MM.1S (cell line): ENCODE data around the gene SH3BP5L.

Experiments
- DNase-seq: peaks from one replicate; pipeline ENCODE4 v3.0.0-alpha.2; 2015
- H2AFZ ChIP-seq: fragments of 300-600 bp; sonication (generic); 2 replicates; pipeline ENCODE4 v1.6.0; 2016; ENCODE audit warnings: antibody characterized with exemption, low read length
- H3F3A ChIP-seq: fragments of 300-600 bp; sonication (generic); 2 replicates; pipeline ENCODE4 v1.6.1; 2016; ENCODE audit warnings: mild to moderate bottlenecking, antibody characterized with exemption, low read length, moderate library complexity, mixed read lengths; ENCODE audit not compliant: insufficient read depth
- H3K27ac ChIP-seq: fragments of 300-600 bp; sonication (generic); 2 replicates; pipeline ENCODE4 v1.5.1; 2016; ENCODE audit warnings: mild to moderate bottlenecking, low read length
- H3K27me3 ChIP-seq: fragments of 300-600 bp; sonication (generic); replicated peaks from 2 replicates; pipeline ENCODE4 v1.6.0; 2016; ENCODE audit warnings: low read length; ENCODE audit not compliant: insufficient read depth
- H3K36me3 ChIP-seq: fragments of 300-600 bp; sonication (generic); replicated peaks from 2 replicates; pipeline ENCODE4 v1.6.1; 2016; ENCODE audit warnings: mild to moderate bottlenecking, low read length, mixed read lengths; ENCODE audit not compliant: insufficient read depth
- H3K4me1 ChIP-seq: fragments of 300-600 bp; sonication (generic); 2 replicates; pipeline ENCODE4 v1.6.1; 2016; ENCODE audit warnings: low read length, mixed read lengths
- H3K4me2 ChIP-seq: fragments of 300-600 bp; sonication (generic); 2 replicates; pipeline ENCODE4 v1.6.0; 2016; ENCODE audit warnings: low read depth, low read length
- H3K4me3 ChIP-seq: fragments of 300-600 bp; sonication (generic); 2 replicates; pipeline ENCODE4 v1.5.1; 2016; ENCODE audit warnings: low read length, mixed read lengths
- H3K79me2 ChIP-seq: fragments of 300-600 bp; sonication (generic); 2 replicates; pipeline ENCODE4 v1.6.1; 2016; ENCODE audit warnings: mixed run types, low read length, mixed read lengths
- H3K9ac ChIP-seq: fragments of 300-600 bp; sonication (generic); 2 replicates; pipeline ENCODE4 v1.6.1; 2016; ENCODE audit warnings: low read length, mixed read lengths
- H3K9me2 ChIP-seq: fragments of 300-600 bp; sonication (generic); replicated peaks from 2 replicates; pipeline ENCODE4 v1.6.1; 2016; ENCODE audit warnings: mild to moderate bottlenecking, low read length, mixed read lengths; ENCODE audit not compliant: insufficient read depth
- H3K9me3 ChIP-seq: fragments of 300-600 bp; sonication (generic); replicated peaks from 2 replicates; pipeline ENCODE4 v1.6.1; 2016; ENCODE audit warnings: mild to moderate bottlenecking, low read length, mixed read lengths; ENCODE audit not compliant: insufficient read depth
- H4K20me1 ChIP-seq: fragments of 300-600 bp; sonication (generic); 2 replicates; pipeline ENCODE4 v1.6.1; 2016; ENCODE audit warnings: mild to moderate bottlenecking, low read length, moderate library complexity, mixed read lengths; ENCODE audit not compliant: insufficient read depth
- EZH2 ChIP-seq: fragments of 300-600 bp; sonication (generic); optimal IDR thresholded peaks from 2 replicates; pipeline ENCODE3; 2017; ENCODE audit warnings: low read depth, mild to moderate bottlenecking, antibody characterized with exemption, low read length, mixed read lengths
- EZH2phosphoT487 ChIP-seq: fragments of 300-600 bp; sonication (generic); IDR thresholded peaks from 2 replicates; pipeline ENCODE4 v1.6.1; 2018; ENCODE audit warnings: antibody characterized with exemption, low read length
- TF ChIP-seq, protein P1 (sequence below): fragments of 300-600 bp; sonication (generic); IDR thresholded peaks from 2 replicates; pipeline ENCODE4 v1.5.1; 2016; ENCODE audit warnings: antibody characterized with exemption, low read length, mixed read lengths

The SH3BP5L gene

DNA sequence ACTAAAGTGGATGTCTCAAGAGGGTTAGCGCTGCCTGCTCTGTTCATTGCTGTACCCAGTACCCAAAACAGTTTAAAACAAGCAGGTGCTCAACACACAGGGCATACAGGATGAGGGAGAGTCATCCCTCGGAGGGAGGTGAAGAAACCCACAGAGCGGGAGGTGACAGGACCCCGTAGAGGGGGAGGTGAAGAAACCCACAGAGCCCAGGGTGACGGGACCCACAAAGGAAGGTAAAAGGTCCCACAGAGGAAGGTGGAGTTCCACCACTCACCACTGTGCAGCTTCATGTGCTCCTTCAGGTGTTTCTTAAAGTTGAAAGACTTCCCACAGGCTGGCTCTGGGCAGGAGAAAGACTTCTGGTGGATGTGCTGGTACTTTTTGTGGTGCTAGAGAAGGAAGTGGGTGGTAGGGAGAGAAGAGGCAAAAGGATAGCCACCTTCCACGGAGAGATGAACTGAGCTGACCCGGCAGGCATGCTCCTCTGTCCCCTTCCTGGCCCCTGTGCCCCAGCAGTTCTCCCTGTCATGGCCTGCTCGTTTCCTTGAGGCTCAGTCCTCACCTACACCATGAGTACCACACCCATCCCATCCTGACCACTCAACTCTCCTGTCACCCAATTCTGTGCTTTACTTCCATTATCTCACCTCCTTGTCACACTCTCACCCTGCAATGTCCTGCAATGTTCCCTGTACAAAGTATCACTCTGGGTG, 28.1 kb upstream of the SH3BP5L start:
- Histone ChIP-seq H3K27ac (no peak overlapping the region), H3K79me2 (peaks cover 20% of the 10 kb centered on the region), H3K4me2 (no peak overlapping the region), H3K9ac (no peak overlapping the region), H3K4me1 (peaks cover 11% of the 10 kb centered on the region; the same call in 1 of the 2 replicates), H3K4me3 (no peak overlapping the region), H3F3A (no peaks in the 10 kb centered on the region), H2AFZ (no peak overlapping the region), H3K36me3 (no peaks in the 10 kb centered on the region), H3K27me3 (no peaks in the 10 kb centered on the region), H4K20me1 (no peaks in the 10 kb centered on the region), H3K9me3 (no peaks in the 10 kb centered on the region), H3K9me2 (no peaks in the 10 kb centered on the region)
- no peak for TF ChIP-seq EZH2phosphoT487
- TF ChIP-seq EZH2 = no peak
- TF ChIP-seq, protein P1, sequence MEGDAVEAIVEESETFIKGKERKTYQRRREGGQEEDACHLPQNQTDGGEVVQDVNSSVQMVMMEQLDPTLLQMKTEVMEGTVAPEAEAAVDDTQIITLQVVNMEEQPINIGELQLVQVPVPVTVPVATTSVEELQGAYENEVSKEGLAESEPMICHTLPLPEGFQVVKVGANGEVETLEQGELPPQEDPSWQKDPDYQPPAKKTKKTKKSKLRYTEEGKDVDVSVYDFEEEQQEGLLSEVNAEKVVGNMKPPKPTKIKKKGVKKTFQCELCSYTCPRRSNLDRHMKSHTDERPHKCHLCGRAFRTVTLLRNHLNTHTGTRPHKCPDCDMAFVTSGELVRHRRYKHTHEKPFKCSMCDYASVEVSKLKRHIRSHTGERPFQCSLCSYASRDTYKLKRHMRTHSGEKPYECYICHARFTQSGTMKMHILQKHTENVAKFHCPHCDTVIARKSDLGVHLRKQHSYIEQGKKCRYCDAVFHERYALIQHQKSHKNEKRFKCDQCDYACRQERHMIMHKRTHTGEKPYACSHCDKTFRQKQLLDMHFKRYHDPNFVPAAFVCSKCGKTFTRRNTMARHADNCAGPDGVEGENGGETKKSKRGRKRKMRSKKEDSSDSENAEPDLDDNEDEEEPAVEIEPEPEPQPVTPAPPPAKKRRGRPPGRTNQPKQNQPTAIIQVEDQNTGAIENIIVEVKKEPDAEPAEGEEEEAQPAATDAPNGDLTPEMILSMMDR = no peak
- no peak for DNase-seq

DNA sequence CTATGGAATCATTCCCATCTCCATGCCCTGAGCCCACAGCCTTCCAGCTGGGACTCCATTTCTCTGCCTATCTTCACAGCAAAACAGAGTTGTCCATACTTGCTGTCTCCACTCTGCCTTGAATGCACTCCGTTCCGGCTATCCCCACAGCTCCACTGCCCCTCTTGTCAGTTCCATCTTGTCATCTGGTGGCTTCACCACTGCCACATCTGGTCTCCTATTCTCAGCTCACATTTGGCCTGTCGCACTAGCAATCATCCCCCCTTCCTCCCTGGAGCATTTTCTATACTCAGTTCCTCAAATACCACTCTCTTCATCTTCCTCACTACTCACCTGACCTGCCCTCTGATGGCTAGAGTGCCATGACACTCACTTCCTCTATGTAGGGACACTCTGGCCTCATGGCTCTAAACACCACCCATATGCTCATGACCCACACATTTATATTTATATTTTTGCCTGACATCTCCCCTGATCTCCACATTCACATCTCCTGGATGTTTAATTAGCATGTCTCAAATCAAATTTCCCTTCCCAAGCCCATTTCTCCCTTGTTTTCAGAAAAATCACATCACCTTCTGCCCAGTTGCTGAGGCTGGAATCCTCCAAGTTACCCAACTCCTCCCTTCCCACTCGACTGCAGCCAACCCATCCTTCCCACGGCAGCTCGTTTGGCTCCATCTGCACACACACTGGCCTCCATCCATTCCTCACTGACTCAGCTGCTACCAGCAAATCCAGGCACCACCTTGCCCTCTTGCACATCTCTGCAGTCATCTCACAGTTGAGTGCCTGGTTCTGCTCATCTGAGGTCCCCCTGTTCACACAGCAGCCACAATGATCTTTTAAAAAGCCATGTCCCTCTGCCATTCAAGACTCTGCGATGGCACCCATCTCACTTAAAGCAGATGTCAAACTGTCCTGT, 27.0 kb upstream of the SH3BP5L start:
- no peak for DNase-seq
- Histone ChIP-seq H3K4me1 (peaks cover 10% of the 10 kb centered on the region; the same call in 1 of the 2 replicates), H3K9ac (no peak overlapping the region), H3K79me2 (peaks cover 14% of the 10 kb centered on the region), H3K36me3 (no peaks in the 10 kb centered on the region; the same call in 1 of the 2 replicates), H3K4me2 (no peak overlapping the region), H3K9me3 (no peaks in the 10 kb centered on the region), H2AFZ (no peak overlapping the region), H3K9me2 (no peaks in the 10 kb centered on the region), H3F3A (no peaks in the 10 kb centered on the region), H4K20me1 (no peaks in the 10 kb centered on the region), H3K4me3 (no peak overlapping the region), H3K27ac (no peak overlapping the region), H3K27me3 (no peaks in the 10 kb centered on the region)
- TF ChIP-seq EZH2 = no peak

DNA sequence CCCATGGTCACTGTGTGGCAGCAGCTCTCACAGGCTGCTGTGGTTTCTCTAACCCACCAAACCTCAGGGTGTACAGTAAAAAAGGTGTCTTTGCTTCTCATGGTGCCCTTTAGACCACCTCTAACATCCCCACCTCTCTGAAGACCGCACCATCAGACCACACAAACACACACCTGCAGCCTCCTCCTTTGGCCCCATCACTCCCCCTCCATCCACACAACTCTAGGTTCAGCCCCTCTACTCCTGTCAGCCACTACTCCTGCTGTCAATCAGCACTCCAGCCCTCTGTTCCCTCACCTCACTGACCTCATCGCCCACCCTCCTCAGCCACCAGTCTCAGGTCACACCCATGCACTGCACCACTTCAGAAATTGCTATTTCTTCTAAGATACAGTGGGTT, 25.7 kb upstream of the SH3BP5L start:
- no peaks in the 10 kb centered on the region for H4K20me1 ChIP-seq
- H3K27me3 ChIP-seq = no peaks in the 10 kb centered on the region
- H2AFZ ChIP-seq = no peak overlapping the region
- no peak overlapping the region for H3K4me3 ChIP-seq
- H3K27ac ChIP-seq = no peak overlapping the region
- H3K4me1 ChIP-seq = no peaks in the 10 kb centered on the region
- no peaks in the 10 kb centered on the region for H3F3A ChIP-seq
- H3K4me2 ChIP-seq = no peak overlapping the region
- H3K9me2 ChIP-seq = no peaks in the 10 kb centered on the region
- 0 out of 2 replicates have a peak, but pooled peaks cover 3% of the 10 kb centered on the region for H3K79me2 ChIP-seq
- no peaks in the 10 kb centered on the region; the same call in 1 of the 2 replicates for H3K36me3 ChIP-seq
- TF ChIP-seq EZH2 (no peak), EZH2phosphoT487 (no peak)
- TF ChIP-seq, protein P1 = no peak
- H3K9ac ChIP-seq = no peak overlapping the region
- no peaks in the 10 kb centered on the region for H3K9me3 ChIP-seq
- no peak for DNase-seq
